Measurements from ENCODE around the gene MRTFA. TPM values are rescaled to one million over a fixed set of nuclear protein-coding genes. Genes with fewer than 3 reads are reported as not detected.
"Not testable (repeated sequence)": the region's sequence is repeated elsewhere in the genome, so short reads cannot be mapped to it uniquely, and the experiment has no call there.

Gene MRTFA
- total RNA-seq, 1 donor from 2014 or later = 77.7 TPM

DNA sequence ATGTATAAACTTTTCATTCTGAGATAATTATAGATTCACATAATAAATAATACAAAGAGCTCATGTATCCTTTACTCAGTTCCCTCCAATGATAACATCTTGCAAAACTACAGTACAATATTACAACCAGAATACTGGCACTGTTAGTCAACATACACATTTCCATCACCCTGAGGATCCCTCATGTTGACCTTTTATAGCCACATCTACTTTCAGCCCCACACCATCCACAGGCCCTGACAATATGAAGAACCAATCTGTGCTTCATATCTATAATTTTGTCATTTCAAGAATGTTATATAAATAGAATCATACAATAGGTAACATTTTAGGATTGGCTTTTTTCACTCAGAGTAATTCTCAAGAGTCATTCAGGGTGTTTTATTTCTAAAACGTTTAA is 115.5 kb downstream of the MRTFA start:
- DNase-seq (ENCODE audit: low read depth) = no peak

DNA sequence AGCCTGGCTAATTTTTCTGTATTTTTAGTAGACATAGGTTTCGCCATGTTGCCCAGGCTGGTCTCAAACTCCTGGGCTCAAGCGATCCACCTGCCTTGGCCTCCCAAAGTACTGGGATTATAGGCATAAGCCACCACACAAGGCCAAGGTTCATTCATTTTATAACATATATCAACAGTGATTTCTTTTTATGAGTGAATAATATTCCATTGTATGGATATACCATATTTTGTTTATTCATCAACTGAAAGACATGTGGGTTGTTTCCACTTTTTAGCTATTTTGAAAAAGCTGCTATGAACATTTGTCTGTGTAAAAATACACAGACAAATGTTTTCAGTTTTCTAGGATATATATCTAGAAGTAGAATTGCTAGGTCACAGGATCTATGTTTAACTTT is 116.0 kb downstream of the MRTFA start:
- DNase-seq (ENCODE audit: low read depth) = no peak

DNA sequence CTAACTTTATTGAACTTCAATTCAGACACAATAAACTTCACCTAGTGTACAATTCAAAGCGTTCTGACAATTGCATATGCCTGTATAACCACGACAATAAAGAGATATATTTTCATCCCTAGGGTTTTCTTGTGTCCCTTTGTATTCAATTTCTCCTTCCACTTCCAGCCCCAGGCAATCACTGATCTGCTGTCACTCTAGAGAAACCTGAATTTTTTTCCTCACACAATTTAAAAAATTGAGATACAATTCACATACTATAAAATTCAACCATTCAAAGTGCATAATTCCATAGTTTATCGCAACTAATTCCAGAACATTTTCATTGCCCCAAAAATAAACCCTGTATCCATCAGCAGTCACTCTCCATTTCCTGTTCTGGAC is 116.6 kb downstream of the MRTFA start:
- no peak for DNase-seq (ENCODE audit: low read depth)

DNA sequence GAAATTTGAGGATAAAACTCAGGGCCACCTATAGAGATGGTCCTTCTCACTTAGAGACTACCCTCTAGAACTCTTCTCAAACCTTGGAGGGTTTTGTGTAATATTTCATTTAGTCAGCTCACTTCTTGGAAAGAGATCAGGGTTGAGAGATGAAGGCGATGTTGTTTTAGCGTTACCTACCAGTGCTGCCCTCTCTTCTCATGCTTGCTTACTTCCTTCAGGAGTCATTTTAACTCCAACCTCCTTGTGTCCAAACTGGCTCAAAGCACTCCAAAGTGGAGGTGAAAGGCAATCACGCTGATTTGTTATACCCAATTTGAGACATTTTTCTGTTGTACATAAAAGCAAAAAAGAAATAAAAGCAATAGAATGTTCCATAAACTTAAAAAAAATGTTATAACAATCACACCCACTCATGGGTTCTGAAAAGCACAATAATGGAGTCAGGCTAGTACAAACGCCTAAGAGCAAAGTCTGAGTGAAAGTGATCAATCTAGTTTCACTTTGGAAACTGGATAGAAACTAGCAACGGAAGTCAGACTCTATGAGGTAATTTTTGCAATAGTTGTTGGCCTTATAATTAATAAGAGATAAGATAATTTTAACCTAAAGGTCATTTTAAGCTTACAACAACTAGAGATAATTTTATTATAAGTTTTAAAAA is 117.1 kb downstream of the MRTFA start:
- DNase-seq (ENCODE audit: low read depth) = no peak

DNA sequence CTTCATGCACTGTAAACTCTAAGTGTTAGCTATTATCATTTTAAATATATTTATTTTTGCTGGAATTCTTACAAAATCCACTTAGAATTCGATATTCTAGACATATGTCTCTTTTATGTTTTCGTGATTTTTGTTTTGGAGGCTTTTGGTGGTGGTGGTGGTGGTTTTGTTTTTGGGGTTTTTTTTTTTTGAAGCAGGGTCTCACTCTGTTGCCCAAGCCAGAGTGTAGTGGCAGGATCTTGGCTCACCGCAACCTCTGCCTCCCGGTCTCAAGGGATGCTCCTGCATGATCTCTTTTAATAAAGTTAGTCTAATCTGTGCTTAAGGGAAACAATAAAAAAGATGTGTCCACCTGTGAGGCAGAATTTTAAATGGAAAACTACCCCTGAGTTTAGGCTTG is 117.7 kb downstream of the MRTFA start:
- DNase-seq (ENCODE audit: low read depth) = no peak

DNA sequence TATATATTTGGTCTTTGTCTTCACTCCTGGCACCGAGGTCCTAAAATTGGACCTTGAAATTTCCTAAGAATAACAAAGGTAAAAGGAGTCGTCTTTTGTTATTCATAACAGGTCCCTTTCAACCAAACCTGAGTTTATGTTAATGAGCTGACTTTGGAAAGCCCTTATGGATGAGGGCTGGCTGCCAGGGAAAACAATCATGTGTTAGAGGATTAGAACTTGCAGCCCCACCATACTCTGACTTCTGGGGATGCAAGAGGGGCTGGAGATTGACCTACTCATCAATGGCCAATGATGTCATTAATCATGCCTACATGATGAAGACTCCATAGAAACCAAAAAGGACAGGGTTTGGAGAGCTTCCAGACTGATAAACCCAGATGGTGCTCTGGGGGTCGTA is 118.9 kb downstream of the MRTFA start:
- DNase-seq (ENCODE audit: low read depth) = no peak

DNA sequence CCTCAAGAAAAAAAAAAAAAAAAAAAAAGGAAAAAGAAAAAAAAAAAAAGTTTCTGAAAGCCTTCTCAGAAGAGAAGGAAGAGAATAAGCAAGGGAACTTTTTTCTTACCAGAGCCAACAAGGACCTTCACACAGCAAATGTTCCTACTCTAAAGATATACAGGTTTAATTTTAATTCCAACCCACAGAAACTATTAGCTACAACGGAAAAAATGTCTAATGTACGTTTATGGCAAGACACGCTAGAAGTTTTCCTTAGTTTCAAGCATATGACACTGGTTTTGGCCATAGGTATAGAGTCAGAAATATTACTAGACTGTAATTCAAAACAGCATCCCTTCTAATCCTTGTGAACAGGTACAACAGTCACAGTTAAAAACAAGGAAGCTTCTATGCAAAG is 120.1 kb downstream of the MRTFA start:
- no peak for DNase-seq (ENCODE audit: low read depth)

DNA sequence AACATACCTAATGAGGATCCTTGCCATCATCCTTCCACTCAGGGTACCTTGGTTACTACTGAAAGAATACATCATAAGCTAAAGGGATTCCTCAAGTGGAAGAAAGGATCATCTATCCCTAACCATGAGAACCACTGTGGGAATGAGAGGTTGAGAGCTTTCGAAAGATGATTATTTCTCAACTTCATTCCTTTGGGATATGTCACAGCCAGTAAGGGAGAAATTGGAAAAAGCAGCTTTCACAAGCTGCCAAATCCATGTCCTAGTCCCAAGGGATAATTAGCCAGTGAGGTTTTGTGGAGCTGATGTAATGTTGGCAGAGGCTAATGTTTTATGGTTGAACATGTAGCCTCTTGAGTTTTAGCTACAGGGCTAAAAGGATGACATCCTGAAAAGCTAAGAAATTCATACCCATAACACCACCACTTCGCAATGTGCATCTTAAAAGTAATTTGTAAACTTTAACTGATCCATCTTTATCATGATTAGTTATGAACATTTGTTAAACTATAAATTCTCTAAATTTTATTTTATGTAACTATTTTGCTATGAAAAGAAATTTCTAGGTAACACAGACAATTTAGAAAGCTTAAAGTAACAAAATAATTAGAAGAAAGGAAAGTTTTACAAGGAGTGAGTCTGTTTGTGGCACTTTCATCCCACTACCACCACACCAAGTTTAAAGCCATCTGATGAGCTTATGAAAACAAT is 123.9 kb downstream of the MRTFA start:
- DNase-seq (ENCODE audit: low read depth) = peak; percentile 99

DNA sequence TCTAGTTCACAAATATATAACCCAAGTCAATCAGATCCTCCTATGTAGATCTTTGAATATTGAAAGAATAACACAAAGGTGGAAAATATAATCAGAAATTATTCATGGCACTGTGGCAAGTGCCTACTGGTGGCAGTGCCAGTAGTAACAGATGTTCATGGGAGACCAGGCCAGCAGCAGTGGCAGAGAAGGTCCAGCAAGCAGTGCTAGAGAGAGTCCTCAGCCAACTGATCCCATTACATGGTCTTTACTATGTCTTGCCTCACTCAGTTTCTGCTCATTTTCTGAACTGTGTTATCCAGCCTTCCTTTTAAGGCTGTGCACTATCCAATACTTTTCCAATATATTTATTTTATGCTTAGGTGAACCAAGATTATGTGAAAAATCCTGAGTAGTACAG is 124.9 kb downstream of the MRTFA start:
- no peak for DNase-seq (ENCODE audit: low read depth)

DNA sequence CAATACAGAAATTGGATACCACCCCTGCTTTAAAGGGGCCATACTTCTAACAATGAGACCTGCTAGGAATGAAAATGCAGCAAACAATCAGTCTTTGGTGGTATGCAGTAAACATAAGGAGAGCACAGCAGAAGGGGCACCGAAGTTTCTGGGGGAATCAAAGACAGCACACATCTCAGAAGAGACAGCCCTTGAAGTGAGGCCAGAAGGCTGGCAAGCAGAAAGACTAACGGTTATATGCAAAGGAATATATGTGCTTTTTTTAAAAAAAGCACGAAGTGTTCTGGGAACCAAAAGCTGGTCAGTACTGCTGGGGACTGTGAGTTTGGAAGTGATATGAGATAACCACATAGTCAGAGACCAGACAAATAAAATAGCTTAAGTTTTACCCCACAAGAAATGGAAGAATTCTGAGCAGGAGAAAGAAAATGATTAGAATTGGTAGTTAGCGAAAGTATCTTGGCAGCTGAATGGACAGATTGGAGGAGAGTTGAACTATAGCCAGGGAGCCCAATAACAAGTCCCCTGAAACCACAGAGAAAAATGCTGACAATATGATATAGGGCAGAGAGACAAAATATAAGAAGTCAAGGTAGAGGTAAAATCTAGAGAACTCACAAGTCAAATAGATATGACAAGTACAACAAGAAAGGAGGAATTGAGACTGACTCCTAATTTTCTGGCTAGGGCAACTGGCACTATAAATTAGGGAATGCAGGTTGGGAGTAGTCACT is 125.7 kb downstream of the MRTFA start:
- DNase-seq (ENCODE audit: low read depth) = no peak

DNA sequence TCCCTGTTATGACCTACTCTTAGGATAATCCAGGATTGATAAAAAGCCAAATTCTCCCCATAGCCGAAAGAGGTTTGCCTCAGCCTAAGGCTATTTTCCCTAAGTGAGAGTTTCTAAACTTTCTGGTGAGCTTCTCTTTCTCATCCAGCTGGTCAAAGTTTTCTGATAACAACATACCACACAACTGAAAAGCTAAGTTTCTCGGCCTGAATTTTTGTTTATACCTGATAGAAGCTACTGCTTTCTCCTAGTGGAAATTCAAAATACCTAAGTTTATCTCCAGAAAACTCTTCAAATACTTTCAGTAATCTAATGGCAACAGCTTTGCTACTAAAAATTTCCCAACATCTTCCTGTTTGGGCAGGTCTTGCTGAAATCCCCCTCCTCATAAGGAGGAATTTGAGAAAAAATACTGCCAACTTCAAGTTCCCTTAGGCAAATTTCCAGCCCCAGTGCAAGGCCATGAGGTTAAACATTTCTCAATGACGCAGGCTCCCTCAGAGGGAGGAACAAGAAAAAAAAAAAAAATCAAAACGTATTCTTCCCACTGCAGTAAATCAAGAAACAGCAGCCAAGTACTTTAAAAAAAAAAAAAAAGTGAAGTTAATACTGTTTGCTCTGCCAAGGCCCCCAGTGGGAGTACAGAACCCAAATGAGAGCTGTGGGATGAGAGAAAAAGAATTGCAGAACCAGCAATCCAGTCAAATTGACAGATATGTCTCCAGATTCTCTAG is 127.0 kb downstream of the MRTFA start:
- DNase-seq (ENCODE audit: low read depth) = peak; percentile 98

DNA sequence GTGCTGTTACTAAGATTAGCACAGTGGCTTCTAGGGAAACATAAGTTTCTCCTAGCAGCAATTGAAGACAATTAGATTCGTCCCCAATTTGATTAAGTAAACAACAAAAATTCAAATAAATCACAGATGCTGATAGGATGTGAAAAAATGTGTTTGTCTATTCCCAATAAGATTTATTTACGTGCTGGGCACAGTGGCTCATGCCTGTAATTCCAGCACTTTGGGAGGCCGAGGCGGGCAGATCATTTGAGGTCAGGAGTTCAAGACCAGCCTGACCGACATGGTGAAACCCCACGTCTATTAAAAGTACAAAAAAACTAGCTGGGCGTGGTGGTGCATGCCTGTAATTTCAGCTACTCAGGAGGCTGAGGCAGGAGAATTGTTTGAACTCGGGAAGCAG is 128.5 kb downstream of the MRTFA start:
- not testable (repeated sequence) for DNase-seq (ENCODE audit: low read depth)

DNA sequence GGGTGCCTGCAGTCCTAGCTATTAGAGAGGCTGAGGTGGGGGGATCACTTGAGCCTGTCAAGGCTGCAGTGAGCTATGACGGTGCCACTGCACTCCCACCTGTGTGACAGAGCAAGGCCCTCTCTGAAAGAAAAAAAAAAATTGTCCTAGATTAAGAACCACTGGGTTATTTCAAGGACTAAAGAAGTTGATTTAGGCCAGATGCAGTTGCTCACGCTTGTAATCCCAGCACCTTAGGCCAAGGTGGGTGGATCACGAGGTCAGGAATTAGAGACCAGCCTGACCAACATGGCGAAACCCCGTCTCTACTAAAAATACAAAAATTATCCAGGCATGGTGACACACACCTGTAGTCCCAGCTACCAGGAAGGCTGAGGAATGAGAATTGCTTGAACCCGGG is 129.0 kb downstream of the MRTFA start:
- DNase-seq (ENCODE audit: low read depth) = no peak

DNA sequence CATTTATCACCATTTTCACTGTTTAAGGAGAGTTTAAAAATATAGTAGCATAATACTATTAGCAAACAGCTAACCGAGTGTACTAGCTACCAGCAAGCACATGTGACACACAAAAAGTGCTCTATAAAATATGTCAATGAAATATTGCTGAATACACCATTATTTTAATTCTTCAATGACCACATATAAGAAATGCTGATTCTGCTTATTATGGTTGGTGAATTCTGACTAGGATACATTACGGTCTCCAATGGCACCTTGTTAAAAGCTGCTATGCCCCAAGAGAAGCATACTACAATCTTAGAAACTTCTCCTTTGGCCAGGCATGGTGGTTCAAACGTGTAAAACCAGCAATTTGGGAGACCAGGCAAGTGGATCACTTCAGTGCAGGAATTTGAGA is 129.8 kb downstream of the MRTFA start:
- no peak for DNase-seq (ENCODE audit: low read depth)

DNA sequence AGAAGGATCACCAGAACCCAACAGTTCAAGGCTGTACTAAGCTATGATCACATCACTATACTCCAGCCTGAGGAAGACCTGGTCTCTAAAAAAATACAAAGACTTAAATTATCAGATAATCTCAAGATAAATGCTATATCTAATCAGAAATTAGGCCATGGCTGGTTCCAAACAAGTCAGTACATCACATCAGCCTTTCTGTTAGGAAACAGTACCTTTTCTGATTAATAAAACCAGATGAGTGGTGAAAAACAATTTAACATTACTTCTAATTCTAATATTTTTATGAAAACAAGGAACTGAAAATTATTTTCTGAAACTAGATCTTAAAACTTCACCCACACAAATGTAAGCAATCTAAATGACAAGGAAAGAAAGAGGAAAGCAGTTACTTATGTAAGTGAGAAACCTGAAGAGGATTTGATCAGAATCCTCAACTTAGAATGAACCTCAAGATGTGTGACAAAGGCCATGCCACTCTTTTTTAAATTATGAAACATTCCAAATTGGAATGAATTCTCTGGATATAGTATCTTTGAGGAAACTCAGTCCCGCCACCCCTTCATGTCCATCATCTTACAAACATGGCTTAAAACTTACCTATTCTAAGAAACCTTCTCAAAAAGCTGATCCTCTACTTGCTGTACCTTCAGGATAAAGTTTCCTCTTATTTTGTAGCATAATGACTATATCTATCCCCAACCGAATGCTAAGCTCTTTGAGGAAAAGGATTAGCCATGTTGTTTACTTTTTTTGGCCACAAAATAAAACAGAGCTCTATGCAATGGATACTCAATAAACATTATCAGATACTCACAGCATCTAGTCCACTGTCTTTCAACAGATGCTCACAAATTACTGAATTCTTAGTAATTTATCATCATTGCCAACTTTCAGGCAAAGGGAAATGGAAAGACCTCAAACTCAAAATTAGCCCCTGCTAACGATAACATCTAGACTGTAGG is 132.0 kb downstream of the MRTFA start:
- DNase-seq (ENCODE audit: low read depth) = no peak

DNA sequence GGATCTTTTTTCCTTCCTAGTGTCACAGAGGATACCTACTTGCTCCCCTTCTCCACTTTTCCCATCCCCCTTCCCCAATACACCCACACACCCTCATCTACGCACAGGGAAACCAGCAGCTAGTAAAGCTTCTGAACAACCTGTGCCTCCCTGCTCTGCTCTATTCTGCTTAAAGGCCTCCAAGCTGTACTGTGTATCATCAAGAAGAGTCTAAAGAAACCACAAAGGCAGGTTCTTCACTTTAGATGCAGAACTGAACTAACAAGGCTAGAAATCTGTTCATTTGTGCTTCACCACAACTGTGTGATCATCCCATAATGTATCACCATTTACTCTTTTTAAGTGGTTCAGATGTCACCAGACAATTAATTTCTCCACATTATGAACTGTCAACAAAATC is 133.6 kb downstream of the MRTFA start:
- DNase-seq (ENCODE audit: low read depth) = no peak

DNA sequence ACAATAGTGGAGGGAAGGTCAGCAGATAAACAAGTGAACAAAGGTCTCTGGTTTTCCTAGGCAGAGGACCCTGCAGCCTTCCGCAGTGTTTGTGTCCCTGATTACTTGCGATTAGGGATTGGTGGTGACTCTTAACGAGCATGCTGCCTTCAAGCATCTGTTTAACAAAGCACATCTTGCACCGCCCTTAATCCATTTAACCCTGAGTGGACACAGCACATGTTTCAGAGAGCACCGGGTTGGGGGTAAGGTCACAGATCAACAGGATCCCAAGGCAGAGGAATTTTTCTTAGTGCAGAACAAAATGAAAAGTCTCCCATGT is 136.1 kb downstream of the MRTFA start:
- DNase-seq (ENCODE audit: low read depth) = not testable (repeated sequence)

DNA sequence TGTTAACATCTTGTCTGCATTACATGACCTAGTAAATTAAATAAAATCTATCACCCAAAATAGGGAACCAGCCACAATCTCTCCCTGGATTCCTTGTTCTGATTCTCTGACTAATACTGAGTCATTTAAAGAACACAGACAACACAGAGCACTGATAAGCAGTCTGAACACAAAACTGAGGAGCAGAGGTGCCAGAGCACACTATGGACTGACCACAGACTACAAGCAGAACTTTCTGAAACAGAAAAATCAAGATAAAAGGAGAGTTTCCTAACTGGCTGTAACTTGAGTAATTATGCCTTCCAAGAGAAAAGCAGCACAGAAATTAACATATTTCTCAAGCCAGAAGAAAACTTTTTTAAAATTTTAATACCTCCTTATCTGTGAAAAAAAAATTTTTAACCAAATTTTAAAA is 137.3 kb downstream of the MRTFA start:
- peak; percentile 95 for DNase-seq (ENCODE audit: low read depth)

DNA sequence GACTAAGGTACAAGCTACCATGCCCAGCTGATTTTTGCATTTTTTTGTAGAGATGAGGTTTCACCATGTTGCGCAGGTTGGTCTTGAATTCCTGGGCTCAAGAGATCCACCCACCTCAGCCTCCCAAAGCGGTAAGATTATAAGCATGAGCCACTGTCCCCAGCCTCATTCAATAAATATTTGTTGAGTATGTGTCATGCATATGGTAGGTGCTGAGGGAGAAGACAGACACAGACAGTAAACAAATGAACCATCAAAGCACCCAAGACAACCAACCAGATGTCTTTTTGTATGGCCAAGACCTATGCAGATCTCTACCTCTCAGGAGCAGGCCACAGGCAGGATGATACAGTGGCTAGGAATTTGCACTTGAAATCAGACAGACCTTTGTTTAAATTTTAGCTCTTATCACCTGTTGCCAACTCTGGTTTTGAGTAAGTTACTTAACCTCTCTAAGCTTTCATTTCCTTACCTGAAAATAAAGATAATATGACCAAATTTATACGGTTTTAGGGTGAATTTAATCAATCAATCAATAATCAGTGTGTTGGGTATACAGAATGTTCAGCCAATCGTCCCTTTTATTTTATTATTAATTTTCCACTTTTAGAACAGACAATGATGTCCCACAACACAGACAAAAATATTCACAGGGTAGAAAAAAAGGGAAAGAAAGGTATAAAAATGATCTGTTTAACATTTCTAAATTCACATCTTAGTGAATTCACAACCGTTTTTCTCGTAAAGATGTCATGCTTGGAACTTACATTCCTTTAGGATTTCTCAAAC is 137.9 kb downstream of the MRTFA start:
- DNase-seq (ENCODE audit: low read depth) = peak; percentile 94

DNA sequence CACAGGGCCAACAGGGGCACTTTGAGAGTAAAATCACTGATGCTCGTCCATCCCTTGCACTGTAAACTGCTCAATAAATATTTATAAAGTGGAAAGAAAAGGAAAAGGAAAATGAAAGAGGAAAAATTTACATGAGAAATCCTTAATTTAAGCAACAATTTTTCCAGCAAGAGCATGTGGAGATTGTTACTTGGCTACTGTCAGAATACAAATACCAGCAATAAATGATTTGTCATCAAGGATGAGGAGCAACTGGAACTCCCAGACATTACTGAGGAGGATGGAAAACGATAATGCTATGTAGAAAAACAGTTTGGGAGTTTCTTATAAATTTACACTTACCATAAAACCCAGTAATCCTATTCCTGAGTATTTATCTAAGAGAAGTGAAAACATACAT is 143.1 kb downstream of the MRTFA start:
- no peak for DNase-seq (ENCODE audit: low read depth)
